Stimulated activated naive CD8-positive, alpha-beta T cell treated with anti-CD3 and anti-CD28 coated beads, Interleukin-15, Interleukin-2, amounts not matched to agents 100 ng/mL and 50 ng/mL, for 24 hours (primary cell): ENCODE results near the gene PTPRT.

Experiments
- H3K27ac Mint-ChIP-seq: one replicate; pipeline ENCODE4 v1.8.0; 2021; ENCODE audit warnings: mild to moderate bottlenecking, mixed read lengths
- H3K27me3 Mint-ChIP-seq: one replicate; pipeline ENCODE4 v1.8.0; 2021; ENCODE audit warnings: mixed read lengths
- H3K36me3 Mint-ChIP-seq: one replicate; pipeline ENCODE4 v1.8.0; 2021; ENCODE audit warnings: low read depth, mixed read lengths
- H3K4me1 Mint-ChIP-seq: one replicate; pipeline ENCODE4 v1.8.0; 2021; ENCODE audit warnings: low read depth, mixed read lengths
- H3K4me3 Mint-ChIP-seq: one replicate; pipeline ENCODE4 v1.8.0; 2021; ENCODE audit warnings: mild to moderate bottlenecking, mixed read lengths
- H3K9me3 Mint-ChIP-seq: one replicate; pipeline ENCODE4 v1.8.0; 2021; ENCODE audit warnings: mixed read lengths

PTPRT gene

GRCh38 chr20:42443200-42443599 is 746.5 kb downstream of the PTPRT start:
- H3K9me3 Mint-ChIP-seq, result peaks cover 6% of the 10 kb centered on the region
- no peaks in the 10 kb centered on the region for H3K36me3 Mint-ChIP-seq
- H3K4me3 Mint-ChIP-seq, result no peak overlapping the region
- H3K4me1 Mint-ChIP-seq, result no peaks in the 10 kb centered on the region
- no peak overlapping the region for H3K27ac Mint-ChIP-seq
- no peaks in the 10 kb centered on the region for H3K27me3 Mint-ChIP-seq

GRCh38 chr20:42442716-42443115 is 747.0 kb downstream of the PTPRT start:
- Mint-ChIP-seq H3K36me3 (no peaks in the 10 kb centered on the region), H3K4me3 (no peak overlapping the region), H3K4me1 (no peaks in the 10 kb centered on the region), H3K27me3 (no peaks in the 10 kb centered on the region), H3K9me3 (peaks cover 6% of the 10 kb centered on the region), H3K27ac (no peak overlapping the region)

- H3K36me3 Mint-ChIP-seq, result no peaks in the 10 kb centered on the region
- no peaks in the 10 kb centered on the region for H3K4me1 Mint-ChIP-seq
- H3K4me3 Mint-ChIP-seq, result no peak overlapping the region
- H3K9me3 Mint-ChIP-seq, result peaks cover 6% of the 10 kb centered on the region
- no peaks in the 10 kb centered on the region for H3K27me3 Mint-ChIP-seq
- H3K27ac Mint-ChIP-seq, result no peak overlapping the region
These were observed 747.8 kb downstream of the PTPRT start for GRCh38 chr20:42441864-42442331.

GRCh38 chr20:42441196-42441863 is 748.4 kb downstream of the PTPRT start:
- Mint-ChIP-seq H3K4me3 (no peak overlapping the region), H3K9me3 (peaks cover 6% of the 10 kb centered on the region), H3K27ac (no peak overlapping the region), H3K36me3 (no peaks in the 10 kb centered on the region), H3K4me1 (no peaks in the 10 kb centered on the region), H3K27me3 (no peaks in the 10 kb centered on the region)

GRCh38 chr20:42435230-42435629 is 754.5 kb downstream of the PTPRT start:
- Mint-ChIP-seq H3K36me3 (no peaks in the 10 kb centered on the region), H3K27ac (no peak overlapping the region), H3K9me3 (no peaks in the 10 kb centered on the region), H3K27me3 (no peaks in the 10 kb centered on the region), H3K4me3 (no peak overlapping the region), H3K4me1 (no peaks in the 10 kb centered on the region)

- peaks cover 10% of the 10 kb centered on the region for H3K9me3 Mint-ChIP-seq
These were observed 757.0 kb downstream of the PTPRT start for GRCh38 chr20:42432496-42433334.

GRCh38 chr20:42430598-42430997 is 759.1 kb downstream of the PTPRT start:
- no peaks in the 10 kb centered on the region for H3K4me1 Mint-ChIP-seq
- H3K9me3 Mint-ChIP-seq, result peaks cover 11% of the 10 kb centered on the region
- H3K36me3 Mint-ChIP-seq, result no peaks in the 10 kb centered on the region
- no peak overlapping the region for H3K4me3 Mint-ChIP-seq
- H3K27ac Mint-ChIP-seq, result no peak overlapping the region
- no peaks in the 10 kb centered on the region for H3K27me3 Mint-ChIP-seq

More at GRCh38 chr20:42432496-42433334, 757.0 kb downstream of the PTPRT start:
- Mint-ChIP-seq H3K36me3 (no peaks in the 10 kb centered on the region), H3K27ac (no peak overlapping the region), H3K27me3 (no peaks in the 10 kb centered on the region), H3K4me1 (no peaks in the 10 kb centered on the region), H3K4me3 (no peak overlapping the region)

- Mint-ChIP-seq H3K4me3 (no peak overlapping the region), H3K9me3 (peaks cover 16% of the 10 kb centered on the region), H3K36me3 (no peaks in the 10 kb centered on the region), H3K27ac (no peak overlapping the region), H3K4me1 (no peaks in the 10 kb centered on the region), H3K27me3 (no peaks in the 10 kb centered on the region)
These were observed 759.8 kb downstream of the PTPRT start for GRCh38 chr20:42429761-42430458.

- H3K4me3 Mint-ChIP-seq, result no peak overlapping the region
- no peaks in the 10 kb centered on the region for H3K36me3 Mint-ChIP-seq
- no peaks in the 10 kb centered on the region for H3K27me3 Mint-ChIP-seq
- no peak overlapping the region for H3K27ac Mint-ChIP-seq
- no peaks in the 10 kb centered on the region for H3K9me3 Mint-ChIP-seq
- no peaks in the 10 kb centered on the region for H3K4me1 Mint-ChIP-seq
These were observed 769.7 kb downstream of the PTPRT start for GRCh38 chr20:42419814-42420532.

GRCh38 chr20:42406826-42407225 is 782.9 kb downstream of the PTPRT start:
- Mint-ChIP-seq H3K4me3 (no peak overlapping the region), H3K4me1 (no peaks in the 10 kb centered on the region), H3K9me3 (peaks cover 6% of the 10 kb centered on the region), H3K36me3 (no peaks in the 10 kb centered on the region), H3K27ac (no peak overlapping the region), H3K27me3 (no peaks in the 10 kb centered on the region)

- Mint-ChIP-seq H3K27ac (no peak overlapping the region), H3K9me3 (peaks cover 7% of the 10 kb centered on the region), H3K27me3 (no peaks in the 10 kb centered on the region), H3K36me3 (no peaks in the 10 kb centered on the region), H3K4me1 (no peaks in the 10 kb centered on the region), H3K4me3 (no peak overlapping the region)
These were observed 787.3 kb downstream of the PTPRT start for GRCh38 chr20:42402455-42402854.

- H3K36me3 Mint-ChIP-seq, result no peaks in the 10 kb centered on the region
- H3K27me3 Mint-ChIP-seq, result no peaks in the 10 kb centered on the region
- H3K27ac Mint-ChIP-seq, result no peak overlapping the region
- H3K9me3 Mint-ChIP-seq, result peaks cover 11% of the 10 kb centered on the region
- H3K4me3 Mint-ChIP-seq, result no peak overlapping the region
- no peaks in the 10 kb centered on the region for H3K4me1 Mint-ChIP-seq
These were observed 788.1 kb downstream of the PTPRT start for GRCh38 chr20:42401613-42402012.

GRCh38 chr20:42399802-42400201 is 789.9 kb downstream of the PTPRT start:
- Mint-ChIP-seq H3K27ac (no peak overlapping the region), H3K36me3 (no peaks in the 10 kb centered on the region), H3K9me3 (peaks cover 11% of the 10 kb centered on the region), H3K4me1 (no peaks in the 10 kb centered on the region), H3K27me3 (no peaks in the 10 kb centered on the region), H3K4me3 (no peak overlapping the region)

GRCh38 chr20:42392442-42392841 is 797.3 kb downstream of the PTPRT start:
- H3K9me3 Mint-ChIP-seq, result peaks cover 4% of the 10 kb centered on the region
- no peaks in the 10 kb centered on the region for H3K27me3 Mint-ChIP-seq
- no peak overlapping the region for H3K27ac Mint-ChIP-seq
- H3K4me1 Mint-ChIP-seq, result no peaks in the 10 kb centered on the region
- no peak overlapping the region for H3K4me3 Mint-ChIP-seq
- H3K36me3 Mint-ChIP-seq, result no peaks in the 10 kb centered on the region
